ENCODE results near the gene MYO1B.

The MYO1B gene

GRCh38 chr2:191291471-191291870 lies 46.3 kb downstream of the MYO1B start:
- Histone ChIP-seq H4K20me1 (ENCODE audit: insufficient read depth, low read length) (no peaks in the 10 kb centered on the region), H3K27ac (ENCODE audit: low read depth, low read length, poor library complexity, severe bottlenecking) (no peak overlapping the region), H3K36me3 (ENCODE audit: insufficient read depth, low read length) (no peaks in the 10 kb centered on the region), H3F3A (ENCODE audit: insufficient read depth, low read length) (no peaks in the 10 kb centered on the region), H3K4me2 (ENCODE audit: low read length) (no peak overlapping the region), H3K4me1 (ENCODE audit: insufficient read depth, low read length, severe bottlenecking) (no peaks in the 10 kb centered on the region), H3K9ac (ENCODE audit: low read length) (no peak overlapping the region), H3K9me3 (ENCODE audit: low read length) (no peaks in the 10 kb centered on the region), H3K9me2 (ENCODE audit: low read depth, low read length) (no peaks in the 10 kb centered on the region), H3K4me3 (ENCODE audit: low read depth, low read length, poor library complexity, severe bottlenecking) (no peak overlapping the region), H2AFZ (ENCODE audit: low read length) (no peak overlapping the region), H3K79me2 (ENCODE audit: insufficient read depth, low read length) (no peaks in the 10 kb centered on the region), H3K27me3 (ENCODE audit: insufficient read depth, low read length) (no peaks in the 10 kb centered on the region)
- TF ChIP-seq CTCF (IDR thresholded peaks at IDR 0.05; ENCODE audit: low read length) (no peak), EZH2 (IDR thresholded peaks at IDR 0.05; ENCODE audit: borderline replicate concordance, low read length) (no peak)

- Histone ChIP-seq H3K9me2 (ENCODE audit: low read depth, low read length) (no peaks in the 10 kb centered on the region), H3F3A (ENCODE audit: insufficient read depth, low read length) (no peaks in the 10 kb centered on the region), H3K27ac (ENCODE audit: low read depth, low read length, poor library complexity, severe bottlenecking) (no peak overlapping the region), H3K4me2 (ENCODE audit: low read length) (no peak overlapping the region), H2AFZ (ENCODE audit: low read length) (no peak overlapping the region), H3K9ac (ENCODE audit: low read length) (no peak overlapping the region), H3K4me3 (ENCODE audit: low read depth, low read length, poor library complexity, severe bottlenecking) (no peak overlapping the region), H3K27me3 (ENCODE audit: insufficient read depth, low read length) (no peaks in the 10 kb centered on the region), H3K4me1 (ENCODE audit: insufficient read depth, low read length, severe bottlenecking) (no peaks in the 10 kb centered on the region), H3K79me2 (ENCODE audit: insufficient read depth, low read length) (no peaks in the 10 kb centered on the region), H3K36me3 (ENCODE audit: insufficient read depth, low read length) (no peaks in the 10 kb centered on the region), H4K20me1 (ENCODE audit: insufficient read depth, low read length) (no peaks in the 10 kb centered on the region), H3K9me3 (ENCODE audit: low read length) (no peaks in the 10 kb centered on the region)
- no peak for TF ChIP-seq EZH2 (IDR thresholded peaks at IDR 0.05; ENCODE audit: borderline replicate concordance, low read length)
Observed at GRCh38 chr2:191292869-191293268, 47.7 kb downstream of the MYO1B start.

- Histone ChIP-seq H3K79me2 (ENCODE audit: insufficient read depth, low read length) (no peaks in the 10 kb centered on the region), H3K36me3 (ENCODE audit: insufficient read depth, low read length) (no peaks in the 10 kb centered on the region), H2AFZ (ENCODE audit: low read length) (no peak overlapping the region), H3K4me1 (ENCODE audit: insufficient read depth, low read length, severe bottlenecking) (no peaks in the 10 kb centered on the region), H3K9me3 (ENCODE audit: low read length) (no peaks in the 10 kb centered on the region), H3K4me2 (ENCODE audit: low read length) (no peak overlapping the region), H3K4me3 (ENCODE audit: low read depth, low read length, poor library complexity, severe bottlenecking) (no peak overlapping the region), H3K9me2 (ENCODE audit: low read depth, low read length) (no peaks in the 10 kb centered on the region), H3K9ac (ENCODE audit: low read length) (no peak overlapping the region), H3K27ac (ENCODE audit: low read depth, low read length, poor library complexity, severe bottlenecking) (no peak overlapping the region), H3F3A (ENCODE audit: insufficient read depth, low read length) (no peaks in the 10 kb centered on the region), H4K20me1 (ENCODE audit: insufficient read depth, low read length) (no peaks in the 10 kb centered on the region), H3K27me3 (ENCODE audit: insufficient read depth, low read length) (no peaks in the 10 kb centered on the region)
- no peak for TF ChIP-seq EZH2 (IDR thresholded peaks at IDR 0.05; ENCODE audit: borderline replicate concordance, low read length)
- TF ChIP-seq CTCF (IDR thresholded peaks at IDR 0.05; ENCODE audit: low read length), result no peak
Observed at GRCh38 chr2:191295088-191295487, 49.9 kb downstream of the MYO1B start.
